Measurements from ENCODE around the gene TSSK6.

Gene TSSK6

DNA sequence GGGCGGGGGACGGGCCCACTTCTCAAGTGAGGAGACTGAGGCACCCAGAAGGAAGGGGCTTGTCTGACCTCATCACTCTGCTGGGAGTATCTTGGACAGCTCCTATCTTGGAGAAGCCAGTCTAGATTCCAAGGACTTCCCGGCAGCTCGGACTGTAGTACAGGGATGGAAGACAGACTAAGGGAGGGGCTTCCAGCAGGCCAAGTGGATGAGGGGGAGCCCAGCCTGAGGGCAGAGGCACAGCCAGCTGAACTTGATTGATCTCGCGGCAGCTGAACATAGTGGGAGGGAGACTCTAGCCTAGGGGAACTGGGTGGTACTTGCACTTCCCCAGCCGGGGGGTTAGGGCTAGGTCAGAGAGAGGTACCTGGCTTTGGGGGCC is 23.4 kb upstream of the TSSK6 start:
- peaks cover 14% of the 10 kb centered on the region for H3K36me3 Mint-ChIP-seq
- peaks cover 49% of the 10 kb centered on the region for H3K4me1 Mint-ChIP-seq
- H3K4me3 Mint-ChIP-seq: peak overlapping the region; percentile 72
- no peaks in the 10 kb centered on the region for H3K9me3 Mint-ChIP-seq
- H3K27ac Mint-ChIP-seq: no peak overlapping the region
- ATAC-seq (no peak), DNase-seq (ENCODE audit: low spot score in 2 of 2) (no peak)

DNA sequence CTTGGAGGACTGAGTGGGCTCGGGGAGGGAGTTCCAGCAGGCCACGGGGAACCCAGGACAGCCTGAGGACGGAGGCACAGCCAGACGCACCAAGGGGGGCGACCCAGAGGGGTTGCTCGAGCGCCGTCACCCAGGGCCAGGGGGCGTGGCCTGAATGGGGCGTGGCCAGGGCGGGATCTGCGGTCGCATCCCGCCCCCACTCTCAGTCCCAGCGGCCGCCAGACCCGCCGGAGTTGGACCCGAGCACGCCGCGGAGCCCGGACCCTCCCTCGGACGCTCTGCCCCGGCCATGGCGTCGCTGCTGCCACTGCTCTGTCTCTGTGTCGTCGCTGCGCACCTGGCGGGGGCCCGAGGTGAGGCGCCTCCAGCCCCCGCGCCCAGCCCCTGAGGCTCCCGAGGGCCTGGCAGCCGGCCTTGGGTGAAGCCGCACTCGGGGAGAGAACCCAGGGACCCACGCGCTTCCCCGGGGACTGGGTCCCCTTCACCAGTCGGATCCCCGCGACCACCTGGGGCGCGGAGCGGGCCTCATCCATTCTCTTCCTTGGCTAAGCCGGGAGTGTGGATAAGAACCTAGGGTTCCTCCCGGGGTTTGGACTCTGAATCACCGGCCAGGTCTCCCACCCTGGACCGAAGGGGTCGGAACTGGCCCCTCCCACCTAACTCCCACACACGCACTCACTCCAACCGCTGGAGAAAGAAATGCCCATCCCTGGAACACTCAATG is 22.9 kb upstream of the TSSK6 start, which contains the start of gene CILP2:
CILP2 (plus strand) TSS at position 205 of the 724 bp plus-strand sequence; CDS start at position 290, 85 bp downstream.
- peak; percentile 3 for ATAC-seq
- H3K36me3 Mint-ChIP-seq: peaks cover 14% of the 10 kb centered on the region
- H3K27ac Mint-ChIP-seq: peak within 1 kb of the TSS; percentile 79
- no peak for DNase-seq (ENCODE audit: low spot score in 2 of 2)
- peak within 1 kb of the TSS; percentile 72 for H3K4me3 Mint-ChIP-seq
- H3K9me3 Mint-ChIP-seq: no peaks in the 10 kb centered on the region
- H3K4me1 Mint-ChIP-seq: peaks cover 50% of the 10 kb centered on the region

DNA sequence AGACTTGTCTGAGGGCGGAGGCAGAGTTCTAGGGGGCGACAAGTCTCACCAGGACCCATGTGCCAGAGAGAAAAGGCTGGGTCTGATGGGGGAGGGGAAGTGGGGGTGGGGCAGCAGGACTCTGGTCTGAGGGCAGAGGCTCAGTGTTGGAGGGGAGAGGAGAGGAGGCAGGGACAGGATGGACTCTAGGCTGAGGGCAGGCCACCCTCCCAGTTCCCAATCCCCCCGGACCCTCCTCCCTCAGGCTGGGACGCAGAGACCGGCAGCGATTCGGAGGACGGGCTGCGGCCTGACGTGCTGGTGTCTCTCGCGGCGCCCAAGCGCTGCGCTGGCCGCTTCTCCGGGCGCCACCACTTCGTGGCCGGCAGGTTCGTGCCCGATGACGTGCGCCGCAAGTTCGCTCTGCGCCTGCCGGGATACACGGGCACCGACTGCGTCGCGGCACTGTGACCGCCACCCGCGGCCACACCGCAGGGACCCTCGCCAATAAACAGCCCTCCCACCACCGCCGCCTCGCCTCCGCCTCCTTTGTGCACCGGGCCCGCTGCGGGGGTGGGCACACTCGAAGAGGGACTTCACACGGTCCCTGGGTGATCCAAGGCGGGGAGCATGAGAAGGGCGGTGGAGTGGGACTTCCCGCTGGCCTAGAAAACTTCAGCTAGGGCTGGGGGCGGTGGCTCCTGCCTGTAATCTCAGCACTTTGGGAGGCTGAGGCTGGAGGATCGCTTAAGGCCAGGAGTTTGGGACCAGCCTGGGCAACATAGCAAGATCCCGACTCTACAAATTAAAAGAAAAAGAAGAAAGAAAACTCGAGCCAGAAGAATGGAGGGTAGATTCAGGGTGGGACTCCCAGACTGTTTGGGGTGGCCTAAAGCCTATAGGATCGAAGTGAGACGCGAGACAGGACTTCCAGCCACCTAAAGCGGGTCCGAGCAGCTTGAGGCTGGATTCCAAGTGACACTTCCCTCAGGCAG is 22.0 kb upstream of the TSSK6 start:
- no peaks in the 10 kb centered on the region for H3K9me3 Mint-ChIP-seq
- ATAC-seq (no peak), DNase-seq (ENCODE audit: low spot score in 2 of 2) (no peak)
- peaks cover 49% of the 10 kb centered on the region for H3K4me1 Mint-ChIP-seq
- H3K4me3 Mint-ChIP-seq: peak overlapping the region; percentile 72
- H3K27ac Mint-ChIP-seq: peak overlapping the region; percentile 79
- peaks cover 21% of the 10 kb centered on the region for H3K36me3 Mint-ChIP-seq

DNA sequence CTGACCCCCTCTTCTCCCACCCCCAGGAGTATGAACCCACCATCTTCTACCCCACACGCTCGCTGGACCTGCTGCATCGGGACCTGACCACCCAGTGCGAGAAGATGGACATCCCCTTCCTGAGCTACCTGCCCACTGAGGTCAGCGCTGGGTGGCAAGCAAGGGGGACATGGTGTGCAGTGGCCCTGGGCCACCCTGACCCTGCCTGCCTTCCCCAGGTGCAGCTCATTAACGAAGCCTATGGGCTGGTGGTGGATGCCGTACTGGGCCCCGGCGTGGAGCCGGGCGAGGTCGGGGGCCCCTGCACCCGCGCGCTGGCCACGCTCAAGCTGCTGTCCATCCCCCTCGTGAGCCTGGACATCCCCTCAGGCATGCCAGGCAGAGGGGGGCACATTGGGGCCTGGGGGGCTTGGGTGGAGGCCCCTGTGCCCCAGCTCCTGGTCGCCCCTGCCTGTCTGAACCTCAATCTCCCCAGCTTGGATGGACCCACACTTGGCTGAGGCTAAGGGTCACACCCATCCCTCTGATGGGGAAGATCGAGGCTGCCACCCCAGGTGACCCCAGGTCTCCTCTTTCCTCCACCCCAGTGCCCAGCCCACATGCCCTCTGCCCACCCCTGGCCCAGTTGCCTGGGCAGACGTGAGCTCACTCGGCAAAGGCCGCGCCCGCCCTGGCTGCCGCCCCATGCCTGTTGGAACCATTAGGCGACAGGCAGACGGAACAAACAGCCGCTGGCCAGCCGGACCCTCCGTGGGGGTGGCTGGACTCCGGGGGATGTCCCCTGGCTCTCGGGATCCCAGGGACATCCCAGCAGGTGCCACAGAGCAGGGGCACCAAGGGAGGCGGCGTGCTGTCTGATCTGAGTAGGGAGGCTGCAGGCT is 20.2 kb upstream of the TSSK6 start:
- no peak overlapping the region for H3K4me3 Mint-ChIP-seq
- ATAC-seq: no peak
- peaks cover 43% of the 10 kb centered on the region for H3K4me1 Mint-ChIP-seq
- H3K9me3 Mint-ChIP-seq: no peaks in the 10 kb centered on the region
- peaks cover 21% of the 10 kb centered on the region for H3K36me3 Mint-ChIP-seq
- DNase-seq (ENCODE audit: low spot score in 2 of 2): no peak
- no peak overlapping the region for H3K27ac Mint-ChIP-seq

DNA sequence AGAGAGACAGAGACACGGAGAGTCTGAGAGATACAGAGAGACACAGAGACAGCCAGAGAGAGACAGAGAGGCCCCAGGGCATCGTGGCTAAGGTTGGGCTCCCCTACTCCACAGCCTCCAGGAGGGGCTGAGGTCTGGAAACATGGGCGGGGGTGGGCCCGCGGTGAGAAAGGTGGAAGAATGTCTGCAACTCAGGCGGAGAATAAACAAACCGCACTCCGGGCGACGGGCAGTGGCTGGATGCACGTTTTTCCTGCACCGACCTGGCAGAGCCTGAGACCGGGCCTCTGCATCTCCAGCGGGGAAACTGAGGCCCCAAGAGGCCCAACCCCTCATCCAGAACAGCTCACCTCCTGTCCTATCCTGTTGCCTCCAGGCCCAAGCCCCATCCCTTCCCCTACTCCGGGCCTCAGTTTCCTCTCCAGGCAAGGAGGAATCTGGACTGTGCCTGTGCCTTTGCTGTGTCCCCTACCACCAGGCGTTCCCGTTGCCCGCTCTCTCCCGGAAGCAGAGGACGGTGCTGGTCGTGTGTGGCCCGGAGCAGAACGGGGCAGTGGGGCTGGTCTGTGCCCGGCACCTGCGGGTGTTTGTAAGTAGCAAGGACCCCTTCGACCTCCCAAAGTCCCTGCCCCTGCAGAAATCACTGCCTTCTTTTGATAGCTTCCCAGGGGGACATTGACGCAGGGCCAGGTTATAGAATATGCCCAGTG is 19.4 kb upstream of the TSSK6 start:
- no peak for ATAC-seq
- H3K9me3 Mint-ChIP-seq: no peaks in the 10 kb centered on the region
- H3K4me1 Mint-ChIP-seq: peaks cover 41% of the 10 kb centered on the region
- peaks cover 27% of the 10 kb centered on the region for H3K36me3 Mint-ChIP-seq
- no peak overlapping the region for H3K4me3 Mint-ChIP-seq
- no peak for DNase-seq (ENCODE audit: low spot score in 2 of 2)
- no peak overlapping the region for H3K27ac Mint-ChIP-seq

DNA sequence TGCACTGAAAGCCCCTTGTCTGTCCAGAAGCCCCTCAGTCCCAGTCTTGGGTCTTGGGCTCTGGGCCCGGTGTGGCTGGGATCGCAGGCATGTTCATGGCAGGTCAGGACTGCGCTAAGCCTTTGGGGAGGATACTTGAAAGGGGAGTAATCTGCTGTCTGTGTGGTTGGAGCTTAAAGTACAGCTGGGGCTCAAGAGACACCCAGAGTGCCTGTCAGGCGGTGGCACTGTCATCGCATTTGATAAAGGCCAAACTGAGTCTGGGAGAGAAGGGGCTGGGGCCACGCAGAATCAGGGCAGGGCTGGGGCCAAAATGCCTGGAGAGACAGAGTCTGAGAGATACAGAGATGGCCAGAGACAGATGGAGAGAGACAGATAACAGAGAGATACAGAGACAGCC is 18.5 kb upstream of the TSSK6 start:
- H3K36me3 Mint-ChIP-seq: peaks cover 32% of the 10 kb centered on the region
- no peak overlapping the region for H3K27ac Mint-ChIP-seq
- no peaks in the 10 kb centered on the region for H3K9me3 Mint-ChIP-seq
- no peak overlapping the region for H3K4me3 Mint-ChIP-seq
- no peak for DNase-seq (ENCODE audit: low spot score in 2 of 2)
- peaks cover 38% of the 10 kb centered on the region for H3K4me1 Mint-ChIP-seq
- ATAC-seq: no peak

DNA sequence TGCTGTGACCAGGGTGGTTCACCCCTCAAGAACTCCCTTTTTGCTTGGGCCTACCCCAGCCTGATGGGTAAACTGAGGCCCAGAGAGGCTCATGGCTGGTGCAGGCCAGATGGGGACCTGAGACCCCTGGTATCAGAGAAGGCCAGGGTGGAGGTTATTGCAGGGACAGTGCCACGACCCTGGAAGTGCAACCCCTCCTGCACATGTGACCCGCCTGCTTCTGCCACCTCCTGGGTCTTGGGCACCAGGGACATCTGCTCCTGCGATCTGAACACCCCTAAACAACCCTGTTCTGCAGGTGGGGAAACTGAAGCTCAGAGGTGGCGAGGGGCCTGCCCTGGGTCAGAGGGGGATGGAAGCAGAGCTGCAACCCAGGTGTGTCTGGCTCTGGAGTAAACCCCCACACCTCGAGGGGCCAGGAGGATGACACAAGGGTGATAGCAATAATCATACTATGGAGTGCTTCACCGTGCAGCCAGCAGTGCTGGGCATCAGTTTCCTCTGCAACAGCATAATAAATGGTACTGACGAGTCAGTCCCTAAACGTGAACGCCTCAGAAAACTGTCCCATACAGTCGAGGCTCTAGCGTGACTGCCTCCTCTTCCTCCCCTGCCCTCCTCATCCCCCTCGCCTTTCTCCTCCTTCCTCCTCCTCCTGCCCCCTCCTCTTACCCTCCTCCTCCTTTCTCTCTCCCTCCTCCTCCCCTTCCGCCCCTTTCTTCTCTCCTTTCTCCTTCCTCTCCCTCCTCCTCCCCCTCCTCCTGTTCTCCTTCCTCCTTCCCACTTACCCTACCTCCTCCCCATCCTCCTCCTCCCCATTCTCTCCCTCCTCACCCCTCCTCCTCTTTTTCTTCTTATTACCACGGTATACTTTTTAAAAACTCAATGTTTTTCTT is 17.7 kb upstream of the TSSK6 start:
- no peaks in the 10 kb centered on the region for H3K9me3 Mint-ChIP-seq
- DNase-seq (ENCODE audit: low spot score in 2 of 2): no peak
- peaks cover 37% of the 10 kb centered on the region for H3K36me3 Mint-ChIP-seq
- H3K27ac Mint-ChIP-seq: no peak overlapping the region
- peaks cover 33% of the 10 kb centered on the region for H3K4me1 Mint-ChIP-seq
- no peak overlapping the region for H3K4me3 Mint-ChIP-seq
- ATAC-seq: no peak

DNA sequence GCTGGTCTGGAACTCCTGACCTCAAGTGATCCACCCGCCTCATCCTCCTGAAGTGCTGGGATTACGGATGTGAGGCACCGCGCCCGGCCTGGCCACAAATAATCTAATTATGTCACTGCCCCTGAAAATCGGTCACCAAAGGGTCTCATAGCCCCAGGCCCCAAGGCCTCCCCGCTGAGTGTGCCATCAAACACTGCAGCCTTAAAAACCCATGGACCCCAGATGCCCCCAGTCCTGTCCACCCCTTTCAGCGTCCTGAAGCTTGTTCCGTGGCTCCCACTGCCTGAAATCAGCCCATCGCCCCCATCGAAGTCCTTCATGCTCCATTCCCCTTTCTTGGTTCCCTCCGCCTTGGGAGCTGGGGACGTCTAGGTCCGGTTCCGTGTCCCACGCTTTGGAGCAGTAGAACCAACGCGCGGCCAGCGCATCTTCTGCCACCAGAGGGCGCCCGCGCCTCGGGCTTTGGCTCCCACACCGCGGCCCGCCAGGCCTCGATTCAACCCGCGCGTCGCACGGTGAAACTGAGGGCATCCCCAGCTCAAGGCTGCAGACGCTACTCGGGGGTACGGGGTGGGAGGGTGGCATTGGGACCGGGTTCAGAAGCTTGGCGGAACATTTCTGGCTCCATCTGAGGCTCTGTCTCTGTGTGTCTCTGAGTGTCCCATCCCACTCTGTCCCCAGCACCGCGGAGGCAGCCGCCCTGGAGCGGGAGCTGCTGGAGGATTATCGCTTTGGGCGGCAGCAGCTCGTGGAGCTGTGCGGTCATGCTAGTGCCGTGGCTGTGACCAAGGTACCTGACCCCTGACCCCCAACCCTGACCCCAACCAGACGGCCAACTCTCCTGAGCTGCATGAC is 16.8 kb upstream of the TSSK6 start:
- ATAC-seq (peak; percentile 86), DNase-seq (ENCODE audit: low spot score in 2 of 2) (peak; percentile 92)
- Mint-ChIP-seq H3K36me3 (peaks cover 45% of the 10 kb centered on the region), H3K9me3 (no peaks in the 10 kb centered on the region), H3K4me1 (peaks cover 27% of the 10 kb centered on the region), H3K27ac (peak overlapping the region; percentile 62), H3K4me3 (no peak overlapping the region)

DNA sequence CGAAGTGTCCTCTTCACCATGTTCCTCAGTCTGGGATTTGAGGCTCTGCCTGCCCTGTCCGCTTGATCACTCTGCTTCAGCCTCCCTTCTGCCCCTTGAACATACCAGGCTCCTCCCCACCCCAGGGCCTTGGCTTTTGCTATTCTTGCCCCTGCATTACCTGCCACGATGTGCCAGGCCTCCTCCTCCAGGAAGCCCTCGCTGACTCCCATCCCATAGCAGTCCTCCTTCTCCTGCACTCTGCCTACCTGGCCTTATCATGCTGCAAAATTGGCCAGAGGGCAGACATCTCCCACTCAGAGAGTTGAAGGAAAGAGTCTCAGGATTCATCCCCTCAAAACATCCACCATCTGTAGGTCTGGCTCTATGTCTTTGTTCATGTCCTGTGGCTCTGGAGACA is 15.5 kb upstream of the TSSK6 start:
- Mint-ChIP-seq H3K36me3 (peaks cover 50% of the 10 kb centered on the region), H3K4me3 (no peak overlapping the region), H3K9me3 (no peaks in the 10 kb centered on the region), H3K4me1 (peaks cover 20% of the 10 kb centered on the region), H3K27ac (peak overlapping the region; percentile 85)
- no peak for DNase-seq (ENCODE audit: low spot score in 2 of 2)
- ATAC-seq: no peak

DNA sequence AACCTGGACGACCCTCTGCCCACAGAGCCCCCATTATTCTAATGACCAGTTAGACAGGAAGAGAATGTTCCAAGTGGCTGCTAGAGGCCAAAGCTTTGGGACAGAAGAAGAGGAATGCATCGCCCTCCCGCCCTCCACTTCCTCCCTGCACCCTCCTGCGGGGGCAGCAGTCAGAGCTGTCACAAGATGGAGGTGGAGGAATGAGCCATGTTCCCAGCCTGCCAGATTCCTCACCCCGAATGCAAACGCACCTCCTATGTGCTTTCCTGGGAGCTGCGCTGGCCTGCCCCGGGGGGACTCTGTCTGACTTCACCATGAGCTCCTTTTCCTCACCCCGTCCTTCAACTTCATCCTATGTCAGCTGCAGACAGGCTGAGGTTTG is 15.1 kb upstream of the TSSK6 start:
- peak overlapping the region; percentile 85 for H3K27ac Mint-ChIP-seq
- no peak overlapping the region for H3K4me3 Mint-ChIP-seq
- peaks cover 49% of the 10 kb centered on the region for H3K36me3 Mint-ChIP-seq
- ATAC-seq (no peak), DNase-seq (ENCODE audit: low spot score in 2 of 2) (no peak)
- no peaks in the 10 kb centered on the region for H3K9me3 Mint-ChIP-seq
- peaks cover 20% of the 10 kb centered on the region for H3K4me1 Mint-ChIP-seq

DNA sequence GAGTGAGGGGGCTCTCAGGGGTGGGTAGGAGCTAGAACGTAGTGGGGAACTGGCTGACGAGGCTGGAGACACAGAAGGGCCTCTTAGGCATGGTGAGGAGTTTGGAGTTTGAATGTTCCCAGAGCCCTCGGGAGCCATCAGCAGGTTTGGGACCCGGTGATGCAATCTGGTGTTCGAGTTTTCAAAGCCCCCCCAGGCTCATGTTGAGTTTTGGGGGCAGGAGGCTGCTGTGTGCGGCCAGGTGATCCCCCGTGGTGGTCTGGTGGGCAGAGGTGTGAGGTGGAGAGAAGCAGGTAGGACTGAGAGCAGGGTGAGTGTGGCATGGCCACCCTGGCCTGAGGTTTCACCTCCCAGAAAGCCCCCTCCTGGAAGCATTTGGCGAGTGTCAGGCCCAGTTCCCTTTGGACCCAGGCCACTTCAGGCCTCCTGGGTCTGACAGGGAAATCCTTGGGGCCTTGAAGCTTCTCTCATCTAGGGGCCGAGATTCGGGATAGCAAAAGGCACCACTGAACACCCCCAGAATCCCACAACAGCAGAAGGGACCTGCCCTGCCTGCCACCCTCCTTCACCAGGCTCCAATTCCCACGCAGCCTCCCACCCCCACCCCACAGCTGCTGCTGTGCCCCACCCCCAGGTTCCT is 14.6 kb upstream of the TSSK6 start:
- ATAC-seq (no peak), DNase-seq (ENCODE audit: low spot score in 2 of 2) (no peak)
- H3K4me3 Mint-ChIP-seq: no peak overlapping the region
- H3K4me1 Mint-ChIP-seq: peaks cover 20% of the 10 kb centered on the region
- H3K36me3 Mint-ChIP-seq: peaks cover 54% of the 10 kb centered on the region
- no peaks in the 10 kb centered on the region for H3K9me3 Mint-ChIP-seq
- H3K27ac Mint-ChIP-seq: no peak overlapping the region

DNA sequence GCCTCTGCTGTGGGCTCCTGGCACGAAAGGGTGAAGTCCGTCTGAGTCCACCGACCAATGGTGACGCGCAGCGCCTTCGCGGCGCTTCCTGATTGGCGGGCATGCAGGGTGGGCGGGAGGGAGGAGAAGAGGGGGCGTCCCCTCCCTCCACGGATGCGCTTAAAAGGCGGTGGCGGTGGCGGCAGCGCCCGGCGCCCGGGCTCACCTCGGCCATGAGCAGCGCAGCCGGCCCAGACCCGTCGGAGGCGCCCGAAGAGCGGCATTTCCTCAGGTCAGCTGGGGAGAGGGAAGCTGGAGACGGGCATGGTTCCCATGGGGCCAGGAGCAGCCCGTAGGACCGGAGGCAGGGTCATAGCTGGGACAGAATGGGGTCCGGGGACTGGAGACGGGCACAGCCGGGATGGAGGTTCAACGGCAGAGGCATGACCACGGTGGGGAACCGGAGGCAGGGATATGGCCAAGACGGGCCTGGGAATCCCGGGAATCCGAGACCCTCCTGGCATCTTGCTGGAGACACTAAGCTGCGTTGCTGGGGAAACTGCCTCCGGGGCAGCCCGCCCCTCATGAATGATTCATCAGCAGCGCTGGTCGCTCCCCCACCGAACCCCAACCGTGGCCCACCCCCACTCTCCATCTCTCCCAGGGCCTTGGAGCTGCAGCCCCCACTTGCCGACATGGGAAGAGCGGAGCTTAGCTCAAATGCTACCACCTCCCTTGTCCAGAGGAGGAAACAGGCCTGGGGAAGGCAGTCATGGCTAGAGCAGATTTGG is 13.6 kb upstream of the TSSK6 start, which contains the start of gene YJEFN3:
YJEFN3 (plus strand) TSS at position 191 of the 770 bp plus-strand sequence; CDS start at position 213, 22 bp downstream.
- no peak for ATAC-seq
- Mint-ChIP-seq H3K4me3 (no peak within 1 kb of the TSS), H3K4me1 (peaks cover 14% of the 10 kb centered on the region), H3K27ac (no peak within 1 kb of the TSS), H3K36me3 (peaks cover 64% of the 10 kb centered on the region), H3K9me3 (no peaks in the 10 kb centered on the region)
- DNase-seq (ENCODE audit: low spot score in 2 of 2): no peak

Measured in stimulated activated effector memory CD8-positive, alpha-beta T cell treated with anti-CD3 and anti-CD28 coated beads, Interleukin-12 subunit alpha, Interleukin-12 subunit beta, amount 100 ng/mL, for 72 hours (primary cell).